ENCODE results near the gene IFNAR2. TPM values are rescaled to one million over a fixed set of nuclear protein-coding genes. Genes with fewer than 3 reads are reported as not detected.

Gene IFNAR2
- total and polyA plus RNA-seq, 2 experiments from 2014 or later = 16.8 to 18.2 TPM

GRCh38 chr21:33244779-33245105 lies 15.0 kb downstream of the IFNAR2 start:
- Histone ChIP-seq H3K36me3 (ENCODE audit: insufficient read depth) (peaks cover 20% of the 10 kb centered on the region), H3K27me3 (ENCODE audit: insufficient read depth) (no peaks in the 10 kb centered on the region), H4K20me1 (replicated peaks; ENCODE audit: insufficient read depth) (no peaks in the 10 kb centered on the region), H3K27ac (ENCODE audit: low read depth) (no peak overlapping the region), H3K4me3 (no peak overlapping the region), H3K4me1 (ENCODE audit: insufficient read depth) (no peaks in the 10 kb centered on the region), H3K79me2 (replicated peaks; ENCODE audit: insufficient read depth) (peaks cover 9% of the 10 kb centered on the region; the same call in 1 of the 2 replicates), H3K9me2 (ENCODE audit: insufficient read depth) (no peaks in the 10 kb centered on the region), H3F3A (replicated peaks; ENCODE audit: low read depth) (no peaks in the 10 kb centered on the region), H2AFZ (no peak overlapping the region), H3K4me2 (no peak overlapping the region)
- DNase-seq (ENCODE audit: low spot score) (no peak), ATAC-seq (no peak)
- no peaks in the 10 kb centered on the region for H3K4me1 Mint-ChIP-seq
- peaks cover 17% of the 10 kb centered on the region for H3K9me3 Mint-ChIP-seq
- no peak overlapping the region for H3K4me3 Mint-ChIP-seq
- H3K27ac Mint-ChIP-seq = no peak overlapping the region
- peaks cover 2% of the 10 kb centered on the region for H3K27me3 Mint-ChIP-seq (ENCODE audit: insufficient read depth, low read depth, poor library complexity)
- H3K36me3 Mint-ChIP-seq (ENCODE audit: low read depth) = peaks cover 67% of the 10 kb centered on the region
- TF ChIP-seq POLR2AphosphoS5 (IDR thresholded peaks at IDR 0.05; ENCODE audit: low read depth) (no peak), ZNF114 (CRISPR knock-in tag; IDR thresholded peaks at IDR 0.05) (no peak), JUNB (IDR thresholded peaks at IDR 0.05; ENCODE audit: unreplicated experiment) (no peak)
- TF ChIP-seq, protein P1, sequence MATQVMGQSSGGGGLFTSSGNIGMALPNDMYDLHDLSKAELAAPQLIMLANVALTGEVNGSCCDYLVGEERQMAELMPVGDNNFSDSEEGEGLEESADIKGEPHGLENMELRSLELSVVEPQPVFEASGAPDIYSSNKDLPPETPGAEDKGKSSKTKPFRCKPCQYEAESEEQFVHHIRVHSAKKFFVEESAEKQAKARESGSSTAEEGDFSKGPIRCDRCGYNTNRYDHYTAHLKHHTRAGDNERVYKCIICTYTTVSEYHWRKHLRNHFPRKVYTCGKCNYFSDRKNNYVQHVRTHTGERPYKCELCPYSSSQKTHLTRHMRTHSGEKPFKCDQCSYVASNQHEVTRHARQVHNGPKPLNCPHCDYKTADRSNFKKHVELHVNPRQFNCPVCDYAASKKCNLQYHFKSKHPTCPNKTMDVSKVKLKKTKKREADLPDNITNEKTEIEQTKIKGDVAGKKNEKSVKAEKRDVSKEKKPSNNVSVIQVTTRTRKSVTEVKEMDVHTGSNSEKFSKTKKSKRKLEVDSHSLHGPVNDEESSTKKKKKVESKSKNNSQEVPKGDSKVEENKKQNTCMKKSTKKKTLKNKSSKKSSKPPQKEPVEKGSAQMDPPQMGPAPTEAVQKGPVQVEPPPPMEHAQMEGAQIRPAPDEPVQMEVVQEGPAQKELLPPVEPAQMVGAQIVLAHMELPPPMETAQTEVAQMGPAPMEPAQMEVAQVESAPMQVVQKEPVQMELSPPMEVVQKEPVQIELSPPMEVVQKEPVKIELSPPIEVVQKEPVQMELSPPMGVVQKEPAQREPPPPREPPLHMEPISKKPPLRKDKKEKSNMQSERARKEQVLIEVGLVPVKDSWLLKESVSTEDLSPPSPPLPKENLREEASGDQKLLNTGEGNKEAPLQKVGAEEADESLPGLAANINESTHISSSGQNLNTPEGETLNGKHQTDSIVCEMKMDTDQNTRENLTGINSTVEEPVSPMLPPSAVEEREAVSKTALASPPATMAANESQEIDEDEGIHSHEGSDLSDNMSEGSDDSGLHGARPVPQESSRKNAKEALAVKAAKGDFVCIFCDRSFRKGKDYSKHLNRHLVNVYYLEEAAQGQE (IDR thresholded peaks at IDR 0.05; ENCODE audit: unreplicated experiment) = no peak

DNA sequence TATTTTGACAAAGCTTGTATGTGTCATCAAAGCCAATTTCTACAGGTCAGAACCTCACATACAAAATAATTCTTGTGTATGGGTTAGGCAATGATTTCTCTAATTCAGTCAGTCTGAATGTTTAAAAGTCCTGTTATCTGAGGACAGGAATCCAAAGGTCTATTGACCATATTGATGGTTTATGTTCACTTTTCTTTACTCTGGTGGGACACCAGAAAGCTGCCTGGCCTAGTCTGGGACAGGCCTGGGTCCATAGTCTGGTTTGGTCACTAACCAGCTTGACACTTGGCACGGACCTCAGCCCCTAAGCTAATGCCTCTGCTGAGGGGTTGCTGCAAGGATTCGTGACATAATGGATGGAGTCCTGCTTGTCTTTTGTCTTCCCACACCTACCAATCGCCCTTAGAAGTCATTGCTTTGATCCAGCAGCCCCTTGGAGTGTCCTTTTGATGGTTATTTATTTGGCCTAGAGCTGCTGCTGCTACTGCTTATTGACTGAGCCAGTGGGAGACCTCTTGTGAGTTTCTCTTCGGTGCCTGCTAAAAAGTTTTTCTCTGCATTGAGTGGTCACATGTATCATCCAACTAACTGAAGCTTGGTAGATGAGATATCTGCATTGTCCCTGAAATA lies 15.7 kb downstream of the IFNAR2 start:
- Mint-ChIP-seq H3K4me3 (no peak overlapping the region), H3K4me1 (no peaks in the 10 kb centered on the region), H3K36me3 (ENCODE audit: low read depth) (peaks cover 63% of the 10 kb centered on the region), H3K9me3 (peaks cover 11% of the 10 kb centered on the region; the same call in 1 of the 3 replicates), H3K27ac (no peak overlapping the region), H3K27me3 (ENCODE audit: insufficient read depth, low read depth, poor library complexity) (peaks cover 2% of the 10 kb centered on the region)
- DNase-seq (ENCODE audit: low spot score) = no peak
- Histone ChIP-seq H3K4me3 (no peak overlapping the region), H3K36me3 (ENCODE audit: insufficient read depth) (peaks cover 16% of the 10 kb centered on the region), H3K4me2 (no peak overlapping the region), H3K4me1 (ENCODE audit: insufficient read depth) (no peaks in the 10 kb centered on the region), H2AFZ (no peak overlapping the region), H3K27me3 (ENCODE audit: insufficient read depth) (no peaks in the 10 kb centered on the region), H3K79me2 (replicated peaks; ENCODE audit: insufficient read depth) (peaks cover 5% of the 10 kb centered on the region; the same call in 1 of the 2 replicates), H3K27ac (ENCODE audit: low read depth) (no peak overlapping the region), H4K20me1 (replicated peaks; ENCODE audit: insufficient read depth) (no peaks in the 10 kb centered on the region), H3F3A (replicated peaks; ENCODE audit: low read depth) (no peaks in the 10 kb centered on the region), H3K9me2 (ENCODE audit: insufficient read depth) (no peaks in the 10 kb centered on the region)
- ATAC-seq = peak; percentile 33
- TF ChIP-seq POLR2AphosphoS5 (IDR thresholded peaks at IDR 0.05; ENCODE audit: low read depth) = no peak
- no peak for TF ChIP-seq STAT1 (IDR thresholded peaks at IDR 0.05; ENCODE audit: unreplicated experiment)
- no peak for TF ChIP-seq ZNF462 (CRISPR knock-in tag; IDR thresholded peaks at IDR 0.05)
- TF ChIP-seq JUNB (IDR thresholded peaks at IDR 0.05; ENCODE audit: unreplicated experiment) = no peak
- TF ChIP-seq, protein P1 (IDR thresholded peaks at IDR 0.05; ENCODE audit: unreplicated experiment) = no peak
- TF ChIP-seq ZNF331 (CRISPR knock-in tag; IDR thresholded peaks at IDR 0.05; ENCODE audit: low read depth) = no peak
- no peak for TF ChIP-seq ZNF114 (CRISPR knock-in tag; IDR thresholded peaks at IDR 0.05)
